Transverse colon (tissue), 4 donors: Measurements from ENCODE around the gene HMX3.

ENCODE experiments used
- EP300 ChIP-seq: sonication (generic); formaldehyde crosslinking; IDR thresholded peaks from one replicate; pipeline ENCODE4 v1.6.1; 2017; ENCODE audit warnings: antibody characterized with exemption, low read depth
- POLR2A ChIP-seq: fragments of 450-650 bp; IDR thresholded peaks from one replicate; pipeline ENCODE4 v1.6.1; 2016; ENCODE audit warnings: antibody characterized with exemption, mild to moderate bottlenecking, moderate library complexity
- POLR2AphosphoS5 ChIP-seq, 3 donors: sonication (generic); formaldehyde crosslinking; IDR thresholded peaks; one replicate each; pipeline ENCODE4 v1.6.1; 2016; ENCODE audit warnings: antibody characterized with exemption in 3 of 3
- TF ChIP-seq, protein P1 (sequence below), 5 experiments: fragments of 200-600 bp in 3 of 5; fragments of 450-650 bp in 2 of 5; sonication (generic) in 3 of 5; IDR thresholded peaks; 1 replicate in 2 of 5; 2 replicates in 3 of 5; pipeline ENCODE4 v1.5.1; 2016 to 2017; ENCODE audit warnings: antibody characterized with exemption in 5 of 5, inconsistent platforms in 3 of 5, mild to moderate bottlenecking in 2 of 5, moderate library complexity in 1 of 5

DNA sequence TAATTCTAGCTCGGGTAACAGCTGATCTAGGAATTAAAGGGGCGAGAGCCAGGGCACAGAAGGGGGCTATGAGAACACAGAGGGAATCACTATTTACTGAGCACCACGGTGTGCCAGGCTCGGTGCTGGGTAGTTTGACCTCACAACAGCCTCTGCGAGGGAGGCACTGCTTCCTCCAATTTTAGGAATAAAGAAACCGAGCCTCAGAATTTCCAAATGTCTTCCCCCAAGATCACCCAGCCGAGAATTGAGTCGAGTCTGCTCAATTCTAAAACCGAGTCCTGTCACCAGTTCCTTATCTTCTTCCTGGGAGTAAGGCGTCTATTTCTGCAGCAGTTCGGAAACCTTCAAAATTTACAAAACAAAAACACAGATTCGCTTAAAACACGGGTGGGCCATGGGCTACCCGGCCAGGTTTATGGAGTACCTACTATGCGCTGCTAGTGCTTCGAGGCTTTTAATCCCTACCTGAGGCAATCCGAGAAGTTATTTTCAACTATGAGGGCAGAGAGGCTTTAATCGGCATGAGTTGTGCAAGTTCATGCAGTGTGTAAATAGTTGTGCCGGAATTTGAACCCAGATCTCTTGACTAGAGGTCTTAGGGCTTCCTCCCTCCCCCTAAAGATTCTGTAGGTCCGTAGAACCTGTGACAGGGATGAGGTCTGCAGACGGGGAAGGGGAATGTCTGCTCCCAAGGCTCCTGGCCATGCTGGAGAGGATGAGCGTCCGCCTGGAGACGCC, 11.3 kb downstream of the HMX3 start:
- TF ChIP-seq, protein P1, sequence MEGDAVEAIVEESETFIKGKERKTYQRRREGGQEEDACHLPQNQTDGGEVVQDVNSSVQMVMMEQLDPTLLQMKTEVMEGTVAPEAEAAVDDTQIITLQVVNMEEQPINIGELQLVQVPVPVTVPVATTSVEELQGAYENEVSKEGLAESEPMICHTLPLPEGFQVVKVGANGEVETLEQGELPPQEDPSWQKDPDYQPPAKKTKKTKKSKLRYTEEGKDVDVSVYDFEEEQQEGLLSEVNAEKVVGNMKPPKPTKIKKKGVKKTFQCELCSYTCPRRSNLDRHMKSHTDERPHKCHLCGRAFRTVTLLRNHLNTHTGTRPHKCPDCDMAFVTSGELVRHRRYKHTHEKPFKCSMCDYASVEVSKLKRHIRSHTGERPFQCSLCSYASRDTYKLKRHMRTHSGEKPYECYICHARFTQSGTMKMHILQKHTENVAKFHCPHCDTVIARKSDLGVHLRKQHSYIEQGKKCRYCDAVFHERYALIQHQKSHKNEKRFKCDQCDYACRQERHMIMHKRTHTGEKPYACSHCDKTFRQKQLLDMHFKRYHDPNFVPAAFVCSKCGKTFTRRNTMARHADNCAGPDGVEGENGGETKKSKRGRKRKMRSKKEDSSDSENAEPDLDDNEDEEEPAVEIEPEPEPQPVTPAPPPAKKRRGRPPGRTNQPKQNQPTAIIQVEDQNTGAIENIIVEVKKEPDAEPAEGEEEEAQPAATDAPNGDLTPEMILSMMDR (IDR thresholded peaks at IDR 0.05), result no peak
- TF ChIP-seq POLR2AphosphoS5 (IDR thresholded peaks at IDR 0.05) (no peak), EP300 (no peak), POLR2A (no peak)
